ENCODE measurements around the gene RAPGEF5. TPM values are rescaled to one million over a fixed set of nuclear protein-coding genes. Genes with fewer than 3 reads are reported as not detected.
A peak's percentile ranks its signal among the peaks of the same experiment; 100 is the strongest.

The RAPGEF5 gene
- total RNA-seq, 1 experiment from 2014 or later = 13.3 TPM

GRCh38 chr7:22343071-22343470, 13.9 kb downstream of the RAPGEF5 start:
- H3K4me1 Mint-ChIP-seq = peaks cover 30 to 40% of the 10 kb centered on the region in 2 experiments
- H3K27me3 Mint-ChIP-seq (ENCODE audit: low read depth) = no peaks in the 10 kb centered on the region
- H3K4me3 Mint-ChIP-seq = no peak overlapping the region
- H3K18ac ChIP-seq (ENCODE audit: insufficient read length, low read depth, low read length) = no peak overlapping the region
- no peak overlapping the region for H2AFZ ChIP-seq (ENCODE audit: low read length)
- no peak overlapping the region for H3K4me2 ChIP-seq (ENCODE audit: insufficient read depth, insufficient read length, low read length)
- H2BK12ac ChIP-seq (ENCODE audit: insufficient read length, low read depth, low read length) = no peak overlapping the region
- H3K56ac ChIP-seq (ENCODE audit: insufficient read length, low read depth, low read length) = no peak overlapping the region
- no peak for DNase-seq
- no peak overlapping the region for H3K4ac ChIP-seq (ENCODE audit: low read depth, low read length)
- H4K8ac ChIP-seq (replicated peaks; ENCODE audit: insufficient read length, low read depth, low read length) = no peak overlapping the region
- no peak overlapping the region for H3K14ac ChIP-seq (ENCODE audit: insufficient read depth, low read length)
- H3K27ac ChIP-seq (ENCODE audit: insufficient read length, low read depth, low read length) = no peak overlapping the region
- no peak overlapping the region for H4K5ac ChIP-seq (ENCODE audit: insufficient read length, low read depth, low read length)
- H3K23me2 ChIP-seq (ENCODE audit: insufficient read length, low read depth, low read length, poor library complexity, severe bottlenecking) = no peaks in the 10 kb centered on the region
- H3K79me1 ChIP-seq (ENCODE audit: insufficient read depth, low read depth, low read length, poor library complexity, severe bottlenecking) = peaks cover 3% of the 10 kb centered on the region
- peak overlapping the region in 1 of 3 experiments; percentile 80; a peak in 2 of 7 replicates for H3K27ac Mint-ChIP-seq
- no peak overlapping the region for H2BK15ac ChIP-seq (ENCODE audit: low read depth, low read length)
- H2BK20ac ChIP-seq (ENCODE audit: low read depth, low read length, poor library complexity, severe bottlenecking) = no peak overlapping the region
- peaks cover 6 to 10% of the 10 kb centered on the region in 2 experiments; a peak in 4 of 5 replicates for H3K9me3 Mint-ChIP-seq
- WGBS (ENCODE audit: extremely low coverage, insufficient read length, low lambda C conversion rate) = no CpG with 5 or more reads among the region's 5 CpGs
- H4K91ac ChIP-seq (ENCODE audit: insufficient read length, low read depth, low read length) = no peak overlapping the region
- no peak overlapping the region for H3T11ph ChIP-seq (ENCODE audit: low read length)
- peaks cover 16% of the 10 kb centered on the region for H3K4me1 ChIP-seq (ENCODE audit: insufficient read depth, low read length)
- peaks cover 12 to 21% (median 14%) of the 10 kb centered on the region in 3 experiments for H3K36me3 Mint-ChIP-seq (ENCODE audit: insufficient read depth in 1 of 3, low read depth in 3 of 3)
- no peak overlapping the region for H2AK5ac ChIP-seq (ENCODE audit: insufficient read length, low read length)
- peaks cover 23% of the 10 kb centered on the region; the same call in 1 of the 2 replicates for H3K79me2 ChIP-seq (ENCODE audit: insufficient read depth, low read length)
- H3K9me3 ChIP-seq (ENCODE audit: control insufficient read depth, low read depth, low read length) = no peaks in the 10 kb centered on the region
- no peaks in the 10 kb centered on the region for H3K27me3 ChIP-seq (ENCODE audit: insufficient read depth, low read length)
- no peak overlapping the region for H3K9ac ChIP-seq (ENCODE audit: extremely low read depth, insufficient read length, low read length)
- no peak overlapping the region for H2BK120ac ChIP-seq (ENCODE audit: low read depth, low read length, poor library complexity, severe bottlenecking)
- H3K23ac ChIP-seq (ENCODE audit: insufficient read length, low read depth, low read length) = no peak overlapping the region
- no peaks in the 10 kb centered on the region for H4K20me1 ChIP-seq (ENCODE audit: control insufficient read depth, insufficient read depth, insufficient read length)
- no peak overlapping the region for H2BK5ac ChIP-seq (ENCODE audit: insufficient read length, low read length)
- no peak for TF ChIP-seq CTCF (conservative IDR thresholded peaks at IDR 0.05)

Measured in H9 (cell line).